NCI-H460 (cell line): Measurements from ENCODE around the gene TNIP1. TPM values are rescaled to one million over a fixed set of nuclear protein-coding genes. Genes with fewer than 3 reads are reported as not detected.

Experiments
- total RNA-seq: library from RNA; depleted of rRNA; stranded (reverse); fragments of >200 nt; shearing (Covaris generic); gene quantifications from 2 replicates; pipeline ENCODE4 v1.2.3, GENCODE V29; 2014; rRNA removed

Gene TNIP1
- total RNA-seq, 1 experiment from 2014 or later = 48.3 TPM

Other genes with a start within 250 kb of the TNIP1 start
- gene IRGM, start 234.5 kb downstream of the TNIP1 start, total RNA-seq = not detected in 2 replicates
- 0.05 and 0.06 TPM in 2 replicates for gene ZNF300, start 176.1 kb downstream of the TNIP1 start, total RNA-seq
- gene GPX3, start 60.4 kb downstream of the TNIP1 start, total RNA-seq = 47.7 and 48.8 TPM in 2 replicates
- 26.0 and 30.6 TPM in 2 replicates for gene ANXA6, start 76.7 kb upstream of the TNIP1 start, total RNA-seq
- gene CCDC69, start 143.1 kb upstream of the TNIP1 start, total RNA-seq = 1.2 and 1.9 TPM in 2 replicates
- gene GM2A, start 172.2 kb upstream of the TNIP1 start, total RNA-seq = 19.4 and 23.2 TPM in 2 replicates
- gene SLC36A3, start 222.7 kb upstream of the TNIP1 start, total RNA-seq = not detected in 2 replicates